GM18526 (cell line): Measurements from ENCODE around the gene MAMDC2.

Experiments
- POLR2A ChIP-seq: IDR thresholded peaks from 3 replicates; pipeline ENCODE4 v1.6.1; 2011; ENCODE audit not compliant: insufficient read length; ENCODE audit errors: extremely low read depth

The MAMDC2 gene

GRCh38 chr9:70028287-70028686, 15.4 kb upstream of the MAMDC2 start:
- TF ChIP-seq POLR2A = no peak

- TF ChIP-seq POLR2A = no peak
These were observed 13.5 kb upstream of the MAMDC2 start for GRCh38 chr9:70030156-70030555.

GRCh38 chr9:70031141-70031545, 12.5 kb upstream of the MAMDC2 start:
- no peak for TF ChIP-seq POLR2A

- no peak for TF ChIP-seq POLR2A
These were observed 9.4 kb upstream of the MAMDC2 start for GRCh38 chr9:70034271-70034711.

- TF ChIP-seq POLR2A = no peak
These were observed 8.0 kb upstream of the MAMDC2 start for GRCh38 chr9:70035691-70036090.

GRCh38 chr9:70036641-70037040, 7.0 kb upstream of the MAMDC2 start:
- no peak for TF ChIP-seq POLR2A

GRCh38 chr9:70040376-70040903, 3.2 kb upstream of the MAMDC2 start:
- no peak for TF ChIP-seq POLR2A

GRCh38 chr9:70042461-70043215, 1.0 kb upstream of the MAMDC2 start:
- TF ChIP-seq POLR2A = no peak

- TF ChIP-seq POLR2A = no peak
These were observed 363 bp upstream of the MAMDC2 start for GRCh38 chr9:70043285-70043684.

GRCh38 chr9:70044490-70045307, 1.1 kb downstream of the MAMDC2 start:
- no peak for TF ChIP-seq POLR2A

GRCh38 chr9:70045452-70045851, 1.8 kb downstream of the MAMDC2 start:
- TF ChIP-seq POLR2A = no peak

GRCh38 chr9:70046274-70047070, 2.8 kb downstream of the MAMDC2 start:
- TF ChIP-seq POLR2A = no peak

- no peak for TF ChIP-seq POLR2A
These were observed 5.6 kb downstream of the MAMDC2 start for GRCh38 chr9:70049236-70049635.

- TF ChIP-seq POLR2A = no peak
These were observed 6.1 kb downstream of the MAMDC2 start for GRCh38 chr9:70049672-70050271.

GRCh38 chr9:70052768-70053167, 9.1 kb downstream of the MAMDC2 start:
- no peak for TF ChIP-seq POLR2A
